Measurements from ENCODE around the gene CD22. TPM values are rescaled to one million over a fixed set of nuclear protein-coding genes. Genes with fewer than 3 reads are reported as not detected.

The CD22 gene
- polyA plus RNA-seq, 1 donor (not counting 4 experiments of a cell fraction or from before 2014, with no cell fraction given) = 0.26 TPM

- dilution Hi-C loops (cut with MboI; ENCODE audit: extremely low pct_ligation_motif_present, low sequenced_read_pairs) = no loop called here
- no peak for TF ChIP-seq CTCF (optimal IDR thresholded peaks at IDR 0.05 in 1 of 3, IDR thresholded peaks at IDR 0.05 in 1 of 3, conservative IDR thresholded peaks at IDR 0.05 in 1 of 3; ENCODE audit: extremely low read depth in 1 of 3, insufficient read depth in 2 of 3, low read length in 3 of 3)
- TF ChIP-seq EZH2 (IDR thresholded peaks at IDR 0.05; ENCODE audit: low read length) = no peak
- Histone ChIP-seq H3K9me3 (ENCODE audit: control insufficient read depth, low read depth, low read length) (peaks cover 3% of the 10 kb centered on the region), H3K27me3 (ENCODE audit: control insufficient read depth, extremely low read depth, insufficient read depth, low read length) (no peaks in the 10 kb centered on the region), H4K20me1 (ENCODE audit: control insufficient read depth, extremely low read depth, insufficient read depth, low read length) (no peaks in the 10 kb centered on the region), H3K9ac (ENCODE audit: control insufficient read depth, extremely low read depth, insufficient read depth, low read length) (no peak overlapping the region), H3K4me1 (ENCODE audit: control insufficient read depth, extremely low read depth, insufficient read depth, low read length) (no peaks in the 10 kb centered on the region), H3K9me1 (ENCODE audit: control insufficient read depth, extremely low read depth, insufficient read depth, low read length) (no peaks in the 10 kb centered on the region), H3K4me3 (ENCODE audit: control insufficient read depth in 2 of 3, extremely low read depth in 1 of 3, insufficient read depth in 2 of 3, low read depth in 1 of 3, low read length in 3 of 3) (no peak overlapping the region), H2AFZ (ENCODE audit: control insufficient read depth, low read length) (no peak overlapping the region), H3K4me2 (ENCODE audit: control insufficient read depth, extremely low read depth, insufficient read depth, low read depth, low read length) (no peak overlapping the region), H3K36me3 (ENCODE audit: control insufficient read depth in 2 of 2, extremely low read depth in 1 of 2, insufficient read depth in 2 of 2, low read length in 2 of 2) (no peaks in the 10 kb centered on the region), H3K79me2 (ENCODE audit: control insufficient read depth, insufficient read depth, low read length) (no peaks in the 10 kb centered on the region), H3K27ac (ENCODE audit: control insufficient read depth, insufficient read depth, low read length) (no peak overlapping the region)
- FAIRE-seq (no peak), DNase-seq (ENCODE audit: low read depth, low spot score) (no peak)
Measured at GRCh38 chr19:35381926-35382325, 52.9 kb downstream of the CD22 start.

GRCh38 chr19:35383536-35383935 lies 54.5 kb downstream of the CD22 start:
- Histone ChIP-seq H3K4me3 (ENCODE audit: control insufficient read depth in 2 of 3, extremely low read depth in 1 of 3, insufficient read depth in 2 of 3, low read depth in 1 of 3, low read length in 3 of 3) (no peak overlapping the region), H3K4me2 (ENCODE audit: control insufficient read depth, extremely low read depth, insufficient read depth, low read depth, low read length) (no peak overlapping the region), H3K9ac (ENCODE audit: control insufficient read depth, extremely low read depth, insufficient read depth, low read length) (no peak overlapping the region), H3K27ac (ENCODE audit: control insufficient read depth, insufficient read depth, low read length) (no peak overlapping the region), H2AFZ (ENCODE audit: control insufficient read depth, low read length) (no peak overlapping the region), H3K9me1 (ENCODE audit: control insufficient read depth, extremely low read depth, insufficient read depth, low read length) (no peaks in the 10 kb centered on the region), H3K4me1 (ENCODE audit: control insufficient read depth, extremely low read depth, insufficient read depth, low read length) (no peaks in the 10 kb centered on the region), H4K20me1 (ENCODE audit: control insufficient read depth, extremely low read depth, insufficient read depth, low read length) (no peaks in the 10 kb centered on the region), H3K27me3 (ENCODE audit: control insufficient read depth, extremely low read depth, insufficient read depth, low read length) (no peaks in the 10 kb centered on the region), H3K36me3 (ENCODE audit: control insufficient read depth in 2 of 2, extremely low read depth in 1 of 2, insufficient read depth in 2 of 2, low read length in 2 of 2) (no peaks in the 10 kb centered on the region), H3K9me3 (ENCODE audit: control insufficient read depth, low read depth, low read length) (peaks cover 3% of the 10 kb centered on the region), H3K79me2 (ENCODE audit: control insufficient read depth, insufficient read depth, low read length) (no peaks in the 10 kb centered on the region)
- TF ChIP-seq CTCF (optimal IDR thresholded peaks at IDR 0.05 in 1 of 3, IDR thresholded peaks at IDR 0.05 in 1 of 3, conservative IDR thresholded peaks at IDR 0.05 in 1 of 3; ENCODE audit: extremely low read depth in 1 of 3, insufficient read depth in 2 of 3, low read length in 3 of 3) (no peak), EZH2 (IDR thresholded peaks at IDR 0.05; ENCODE audit: low read length) (no peak)
- dilution Hi-C loops (cut with MboI; ENCODE audit: extremely low pct_ligation_motif_present, low sequenced_read_pairs) = no loop called here
- FAIRE-seq (no peak), DNase-seq (ENCODE audit: low read depth, low spot score) (no peak)

Measured in keratinocyte (primary cell).